HFFc6 (cell line): ENCODE measurements around the gene PTRH2. TPM values are rescaled to one million over a fixed set of nuclear protein-coding genes. Genes with fewer than 3 reads are reported as not detected.

Experiments used
- DNase-seq: peaks from one replicate; pipeline ENCODE4 v3.0.0-alpha.2; 2018
- H3K27ac Mint-ChIP-seq: 2 replicates; pipeline ENCODE4 v1.8.0; 2020; ENCODE audit warnings: mild to moderate bottlenecking, mixed read lengths
- H3K27me3 Mint-ChIP-seq: 2 replicates; pipeline ENCODE4 v1.8.0; 2021; ENCODE audit warnings: mild to moderate bottlenecking, moderate library complexity, mixed read lengths; ENCODE audit not compliant: insufficient read depth
- H3K36me3 Mint-ChIP-seq: 2 replicates; pipeline ENCODE4 v1.8.0; 2021; ENCODE audit warnings: low read depth, mixed read lengths
- H3K4me1 Mint-ChIP-seq: 2 replicates; pipeline ENCODE4 v1.8.0; 2020; ENCODE audit warnings: low read depth, mixed read lengths
- H3K4me3 Mint-ChIP-seq: 2 replicates; pipeline ENCODE4 v1.8.0; 2020; ENCODE audit warnings: mild to moderate bottlenecking, moderate library complexity, mixed read lengths
- H3K9me3 Mint-ChIP-seq: 2 replicates; pipeline ENCODE4 v1.8.0; 2020; ENCODE audit warnings: mild to moderate bottlenecking, mixed read lengths
- total RNA-seq, 6 experiments: library from RNA; stranded (reverse); fragmentation: NEBNext Ultra II Directional; extraction: Animal tissue kit (Norgen Biotek cat#: 25700); gene quantifications; 2 replicates in 1 of 6; 3 replicates in 5 of 6; pipeline ENCODE4 v1.2.3, GENCODE V29; 2021
- TF ChIP-seq, protein P1 (sequence below): fragments of 200-600 bp; sonication (generic); IDR thresholded peaks from 2 replicates; pipeline ENCODE4 v1.5.0; 2021; ENCODE audit warnings: antibody characterized with exemption, mild to moderate bottlenecking

The PTRH2 gene
- total RNA-seq, 6 experiments from 2014 or later = 20.7 to 31.8 (median 23.0) TPM

DNA sequence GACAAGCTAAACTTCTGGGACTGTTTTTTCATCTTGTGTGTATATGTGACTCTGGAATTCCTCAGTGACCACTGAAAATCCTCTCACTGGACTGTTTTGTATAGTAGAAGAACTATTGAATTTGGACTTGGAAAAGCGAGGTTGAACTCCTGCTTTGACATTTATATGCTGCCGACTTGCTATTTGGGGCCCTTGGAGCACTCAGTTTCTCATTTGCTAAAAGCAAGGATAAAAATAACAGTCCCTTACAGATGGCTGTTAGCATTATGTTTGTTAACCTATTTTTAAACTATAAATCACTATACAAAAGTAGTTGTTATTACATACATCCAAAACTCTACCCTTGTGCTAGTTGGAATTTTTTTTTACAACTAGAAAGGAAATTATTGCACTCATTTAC is 9.2 kb upstream of the PTRH2 start:
- Mint-ChIP-seq H3K9me3 (no peaks in the 10 kb centered on the region), H3K27me3 (no peaks in the 10 kb centered on the region), H3K4me1 (peaks cover 34% of the 10 kb centered on the region), H3K4me3 (no peak overlapping the region), H3K36me3 (no peaks in the 10 kb centered on the region), H3K27ac (no peak overlapping the region)
- no peak for DNase-seq
- TF ChIP-seq, protein P1, sequence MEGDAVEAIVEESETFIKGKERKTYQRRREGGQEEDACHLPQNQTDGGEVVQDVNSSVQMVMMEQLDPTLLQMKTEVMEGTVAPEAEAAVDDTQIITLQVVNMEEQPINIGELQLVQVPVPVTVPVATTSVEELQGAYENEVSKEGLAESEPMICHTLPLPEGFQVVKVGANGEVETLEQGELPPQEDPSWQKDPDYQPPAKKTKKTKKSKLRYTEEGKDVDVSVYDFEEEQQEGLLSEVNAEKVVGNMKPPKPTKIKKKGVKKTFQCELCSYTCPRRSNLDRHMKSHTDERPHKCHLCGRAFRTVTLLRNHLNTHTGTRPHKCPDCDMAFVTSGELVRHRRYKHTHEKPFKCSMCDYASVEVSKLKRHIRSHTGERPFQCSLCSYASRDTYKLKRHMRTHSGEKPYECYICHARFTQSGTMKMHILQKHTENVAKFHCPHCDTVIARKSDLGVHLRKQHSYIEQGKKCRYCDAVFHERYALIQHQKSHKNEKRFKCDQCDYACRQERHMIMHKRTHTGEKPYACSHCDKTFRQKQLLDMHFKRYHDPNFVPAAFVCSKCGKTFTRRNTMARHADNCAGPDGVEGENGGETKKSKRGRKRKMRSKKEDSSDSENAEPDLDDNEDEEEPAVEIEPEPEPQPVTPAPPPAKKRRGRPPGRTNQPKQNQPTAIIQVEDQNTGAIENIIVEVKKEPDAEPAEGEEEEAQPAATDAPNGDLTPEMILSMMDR = no peak

DNA sequence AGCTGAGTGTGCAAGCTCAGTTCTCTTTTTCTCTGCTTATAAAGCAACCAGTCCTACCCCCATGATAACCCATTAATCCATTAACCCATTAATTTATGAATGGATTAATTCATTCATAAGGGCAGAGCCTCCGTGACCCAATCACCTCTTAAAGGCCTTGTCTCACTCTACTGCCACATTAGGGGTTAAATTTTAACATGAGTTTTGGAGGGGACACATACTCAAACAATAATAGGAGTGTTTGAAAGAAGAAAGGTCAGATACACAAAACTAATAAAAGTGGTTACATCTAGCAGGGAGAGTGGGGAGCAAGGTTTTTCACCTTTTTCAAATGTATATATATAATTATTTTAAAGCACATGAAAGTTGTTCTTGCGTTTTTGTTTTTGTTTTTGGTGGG is 7.0 kb upstream of the PTRH2 start:
- TF ChIP-seq, protein P1 = no peak

DNA sequence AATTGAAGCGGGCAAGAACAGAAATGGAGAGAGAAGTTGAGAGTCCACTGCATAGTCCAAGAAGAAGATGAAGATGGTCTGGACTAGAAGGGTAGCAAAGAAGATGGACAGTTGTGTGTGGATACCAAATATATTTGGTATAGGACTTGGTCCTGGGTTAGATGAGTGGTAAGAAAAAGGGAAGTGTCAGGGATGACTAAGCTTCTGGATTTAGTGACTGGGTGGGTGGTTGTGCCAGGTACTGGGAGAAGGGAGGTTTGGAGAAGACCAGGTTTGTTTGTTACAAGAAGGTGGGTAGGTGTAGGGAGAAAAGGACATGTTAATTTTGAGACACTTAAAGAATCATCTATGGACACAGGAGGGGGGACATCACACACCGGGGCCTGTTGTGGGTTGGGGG is 5.6 kb upstream of the PTRH2 start:
- peaks cover 5% of the 10 kb centered on the region; the same call in 1 of the 2 replicates for H3K36me3 Mint-ChIP-seq
- peaks cover 3% of the 10 kb centered on the region for H3K27me3 Mint-ChIP-seq
- no peak for DNase-seq
- no peaks in the 10 kb centered on the region for H3K9me3 Mint-ChIP-seq
- TF ChIP-seq, protein P1 = no peak
- no peak overlapping the region for H3K27ac Mint-ChIP-seq
- H3K4me3 Mint-ChIP-seq = no peak overlapping the region
- H3K4me1 Mint-ChIP-seq = peaks cover 33% of the 10 kb centered on the region

More for the DNA sequence above, 7.0 kb upstream of the PTRH2 start:
- Mint-ChIP-seq H3K27me3 (peaks cover 3% of the 10 kb centered on the region; the same call in 1 of the 2 replicates), H3K9me3 (no peaks in the 10 kb centered on the region), H3K4me3 (no peak overlapping the region), H3K4me1 (peaks cover 32% of the 10 kb centered on the region), H3K36me3 (peaks cover 5% of the 10 kb centered on the region; the same call in 1 of the 2 replicates), H3K27ac (no peak overlapping the region)
- no peak for DNase-seq

DNA sequence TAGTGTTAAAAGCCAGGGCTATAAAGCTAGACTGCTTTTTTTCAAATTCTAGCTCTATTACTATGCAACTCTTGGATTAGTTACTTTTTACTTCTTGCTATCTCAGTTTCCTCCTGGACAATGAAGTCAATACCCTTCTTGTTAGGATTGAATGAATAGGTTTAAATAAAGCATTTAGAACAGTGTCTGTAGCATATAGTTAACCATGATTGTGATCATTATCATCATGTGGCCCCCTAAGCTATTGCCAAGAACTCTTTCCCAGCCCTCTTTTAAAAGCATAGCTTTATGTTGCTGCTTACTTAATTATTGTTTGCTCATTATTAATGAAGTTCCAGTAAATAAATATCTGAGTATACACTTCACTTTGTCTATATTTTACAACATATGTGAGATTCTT is 4.7 kb upstream of the PTRH2 start:
- TF ChIP-seq, protein P1 = no peak
- H3K9me3 Mint-ChIP-seq = peaks cover 8% of the 10 kb centered on the region
- H3K4me1 Mint-ChIP-seq = peaks cover 33% of the 10 kb centered on the region
- peaks cover 12% of the 10 kb centered on the region for H3K27me3 Mint-ChIP-seq
- DNase-seq = no peak
- no peak overlapping the region for H3K27ac Mint-ChIP-seq
- H3K36me3 Mint-ChIP-seq = peaks cover 10% of the 10 kb centered on the region
- H3K4me3 Mint-ChIP-seq = no peak overlapping the region

DNA sequence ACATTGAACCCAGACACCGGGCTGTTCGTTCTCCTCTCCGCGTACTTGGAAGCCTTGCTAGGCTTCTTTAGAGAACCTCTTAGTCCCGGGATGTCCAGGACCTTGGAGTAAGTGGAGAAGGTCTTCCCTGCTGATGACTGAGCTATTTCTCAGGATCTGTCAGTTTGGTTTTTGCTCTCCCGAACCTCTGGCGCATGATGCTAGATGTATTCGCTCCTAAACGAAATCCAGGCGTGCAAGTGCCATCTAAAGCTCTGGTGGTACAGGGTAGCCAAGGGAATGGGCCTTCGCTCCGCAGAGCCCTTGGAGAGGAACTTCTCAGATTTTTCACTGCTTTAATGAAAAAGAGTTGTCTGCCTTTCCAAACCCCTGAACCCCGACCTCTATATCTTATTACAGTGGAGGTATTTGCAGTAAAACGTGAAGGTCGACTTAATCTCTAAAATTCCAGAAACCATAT is 771 bp upstream of the PTRH2 start:
- DNase-seq = no peak
- H3K36me3 Mint-ChIP-seq = peaks cover 36% of the 10 kb centered on the region
- peaks cover 19% of the 10 kb centered on the region for H3K27me3 Mint-ChIP-seq
- H3K4me1 Mint-ChIP-seq = peaks cover 47% of the 10 kb centered on the region
- H3K9me3 Mint-ChIP-seq = peaks cover 18% of the 10 kb centered on the region
- peak overlapping the region; percentile 98 for H3K27ac Mint-ChIP-seq
- TF ChIP-seq, protein P1 = no peak
- H3K4me3 Mint-ChIP-seq = peak overlapping the region; percentile 96

DNA sequence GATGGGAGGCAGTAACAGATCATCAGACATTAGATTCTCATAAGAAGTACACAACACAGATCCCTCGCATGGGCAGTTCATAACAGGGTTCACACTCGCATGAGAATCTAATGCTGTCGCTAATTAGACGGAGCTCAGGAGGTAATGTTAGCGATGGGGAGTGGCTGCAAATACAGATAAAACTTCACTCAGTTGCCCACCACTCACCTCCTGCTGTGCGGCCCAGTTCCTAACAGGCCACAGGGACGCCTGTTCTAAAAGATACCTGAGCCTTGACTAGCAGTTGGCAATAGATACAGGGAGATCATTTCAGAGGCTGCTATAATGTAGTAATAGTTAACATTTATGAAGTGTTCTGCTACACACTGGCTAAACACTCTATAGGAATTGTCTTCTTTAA is 4.9 kb downstream of the PTRH2 start:
- H3K4me1 Mint-ChIP-seq = peaks cover 57% of the 10 kb centered on the region
- DNase-seq = no peak
- TF ChIP-seq, protein P1 = no peak
- peak overlapping the region; percentile 19; the same call in 1 of the 2 replicates for H3K27ac Mint-ChIP-seq
- peaks cover 22% of the 10 kb centered on the region for H3K27me3 Mint-ChIP-seq
- peaks cover 62% of the 10 kb centered on the region for H3K36me3 Mint-ChIP-seq
- no peak overlapping the region for H3K4me3 Mint-ChIP-seq
- H3K9me3 Mint-ChIP-seq = peaks cover 13% of the 10 kb centered on the region
